ENCODE measurements around the gene LMO7.

Gene LMO7

DNA sequence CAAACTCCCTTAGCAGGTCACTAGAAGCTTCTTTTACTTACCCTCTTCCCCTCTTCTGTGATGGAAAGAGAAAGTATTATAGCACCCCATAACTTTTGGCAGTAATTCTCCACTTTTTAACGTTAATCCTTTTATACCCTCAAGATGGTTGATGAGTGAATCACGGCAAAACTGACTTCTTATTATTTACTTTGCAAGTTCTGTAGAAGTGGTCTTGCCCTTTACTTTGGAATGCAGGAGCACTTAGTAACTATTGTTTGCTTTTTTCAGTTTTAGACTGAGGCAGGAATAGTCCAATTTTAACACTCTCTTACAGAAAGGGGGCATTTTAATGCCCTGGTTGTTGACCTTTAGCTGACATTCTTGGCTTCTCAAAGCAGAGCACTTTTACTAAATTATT, 260.1 kb downstream of the LMO7 start:
- H3K27ac ChIP-seq (ENCODE audit: low read depth, low read length) = no peak overlapping the region
- no peaks in the 10 kb centered on the region for H3K27me3 ChIP-seq (ENCODE audit: control insufficient read depth in 1 of 2, insufficient read depth in 2 of 2, low read length in 2 of 2)
- H3K4me3 ChIP-seq (ENCODE audit: low read depth in 1 of 2, low read length in 2 of 2) = no peak overlapping the region
- no peak overlapping the region for H3K9ac ChIP-seq (ENCODE audit: low read depth in 1 of 2, low read length in 2 of 2)
- no peaks in the 10 kb centered on the region for H3K36me3 ChIP-seq (ENCODE audit: control insufficient read depth in 1 of 2, insufficient read depth in 2 of 2, low read length in 2 of 2)
- no peaks in the 10 kb centered on the region for H3K9me3 ChIP-seq (ENCODE audit: control insufficient read depth in 1 of 2, low read length in 2 of 2)
- H3K4me1 ChIP-seq (ENCODE audit: control insufficient read depth in 1 of 2, insufficient read depth in 2 of 2, low read length in 2 of 2) = no peaks in the 10 kb centered on the region

DNA sequence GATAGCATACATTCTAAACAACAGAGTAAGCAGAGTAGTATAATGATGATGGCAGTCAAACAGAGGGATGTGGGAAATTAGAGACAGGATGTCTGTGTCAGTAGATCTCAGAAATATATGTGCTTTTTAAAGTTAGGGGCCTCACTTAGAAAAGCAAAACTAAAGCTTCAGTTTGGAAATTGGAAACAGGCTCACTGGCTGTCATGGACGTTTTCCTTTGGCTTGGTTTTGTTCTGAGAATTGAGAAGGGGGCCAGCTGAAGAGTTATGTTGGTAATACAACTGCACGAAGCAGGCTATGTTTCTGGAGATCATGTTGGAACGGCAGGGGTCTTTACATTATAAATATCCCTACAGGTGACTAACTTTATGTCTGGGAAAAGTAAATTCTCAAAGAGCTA, 261.3 kb downstream of the LMO7 start:
- no peaks in the 10 kb centered on the region for H3K4me1 ChIP-seq (ENCODE audit: control insufficient read depth in 1 of 2, insufficient read depth in 2 of 2, low read length in 2 of 2)
- H3K36me3 ChIP-seq (ENCODE audit: control insufficient read depth in 1 of 2, insufficient read depth in 2 of 2, low read length in 2 of 2) = no peaks in the 10 kb centered on the region
- no peaks in the 10 kb centered on the region for H3K27me3 ChIP-seq (ENCODE audit: control insufficient read depth in 1 of 2, insufficient read depth in 2 of 2, low read length in 2 of 2)
- no peak overlapping the region for H3K27ac ChIP-seq (ENCODE audit: low read depth, low read length)
- no peak overlapping the region for H3K4me3 ChIP-seq (ENCODE audit: low read depth in 1 of 2, low read length in 2 of 2)
- H3K9me3 ChIP-seq (ENCODE audit: control insufficient read depth in 1 of 2, low read length in 2 of 2) = no peaks in the 10 kb centered on the region
- H3K9ac ChIP-seq (ENCODE audit: low read depth in 1 of 2, low read length in 2 of 2) = no peak overlapping the region

- no peaks in the 10 kb centered on the region for H3K4me1 ChIP-seq (ENCODE audit: control insufficient read depth in 1 of 2, insufficient read depth in 2 of 2, low read length in 2 of 2)
- no peaks in the 10 kb centered on the region for H3K9me3 ChIP-seq (ENCODE audit: control insufficient read depth in 1 of 2, low read length in 2 of 2)
Observed at GRCh38 chr13:75901501-75901900, 265.4 kb downstream of the LMO7 start.

GRCh38 chr13:75902166-75903104, 266.3 kb downstream of the LMO7 start:
- Histone ChIP-seq H3K4me1 (ENCODE audit: control insufficient read depth in 1 of 2, insufficient read depth in 2 of 2, low read length in 2 of 2) (no peaks in the 10 kb centered on the region), H3K36me3 (ENCODE audit: control insufficient read depth in 1 of 2, insufficient read depth in 2 of 2, low read length in 2 of 2) (no peaks in the 10 kb centered on the region), H3K4me3 (ENCODE audit: low read depth in 1 of 2, low read length in 2 of 2) (no peak overlapping the region), H3K27me3 (ENCODE audit: control insufficient read depth in 1 of 2, insufficient read depth in 2 of 2, low read length in 2 of 2) (no peaks in the 10 kb centered on the region), H3K9me3 (ENCODE audit: control insufficient read depth in 1 of 2, low read length in 2 of 2) (no peaks in the 10 kb centered on the region), H3K27ac (ENCODE audit: low read depth, low read length) (no peak overlapping the region), H3K9ac (ENCODE audit: low read depth in 1 of 2, low read length in 2 of 2) (no peak overlapping the region)

More at GRCh38 chr13:75901501-75901900, 265.4 kb downstream of the LMO7 start:
- no peaks in the 10 kb centered on the region for H3K27me3 ChIP-seq (ENCODE audit: control insufficient read depth in 1 of 2, insufficient read depth in 2 of 2, low read length in 2 of 2)
- no peak overlapping the region for H3K4me3 ChIP-seq (ENCODE audit: low read depth in 1 of 2, low read length in 2 of 2)
- H3K27ac ChIP-seq (ENCODE audit: low read depth, low read length) = no peak overlapping the region
- H3K36me3 ChIP-seq (ENCODE audit: control insufficient read depth in 1 of 2, insufficient read depth in 2 of 2, low read length in 2 of 2) = no peaks in the 10 kb centered on the region
- H3K9ac ChIP-seq (ENCODE audit: low read depth in 1 of 2, low read length in 2 of 2) = no peak overlapping the region

DNA sequence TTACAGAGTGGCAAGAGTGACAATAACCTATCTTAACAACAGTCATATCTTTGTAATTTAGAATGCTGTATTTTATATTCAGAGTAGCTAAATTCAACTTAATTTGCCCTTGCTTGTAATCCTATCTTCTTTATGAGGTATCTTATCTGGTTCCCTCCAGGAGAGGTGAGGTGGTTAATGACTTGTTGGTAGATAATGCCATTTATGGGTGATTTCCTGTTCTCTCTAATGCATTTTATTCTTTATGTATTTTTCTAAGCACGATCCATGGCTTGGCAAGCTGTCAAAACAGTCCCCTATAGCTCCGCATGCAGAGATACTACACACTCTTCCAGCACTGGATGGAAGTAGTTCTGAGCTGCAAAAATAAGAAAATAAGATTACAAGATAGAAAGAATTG, 267.9 kb downstream of the LMO7 start:
- Histone ChIP-seq H3K4me1 (ENCODE audit: control insufficient read depth in 1 of 2, insufficient read depth in 2 of 2, low read length in 2 of 2) (no peaks in the 10 kb centered on the region), H3K36me3 (ENCODE audit: control insufficient read depth in 1 of 2, insufficient read depth in 2 of 2, low read length in 2 of 2) (no peaks in the 10 kb centered on the region), H3K9me3 (ENCODE audit: control insufficient read depth in 1 of 2, low read length in 2 of 2) (no peaks in the 10 kb centered on the region), H3K27me3 (ENCODE audit: control insufficient read depth in 1 of 2, insufficient read depth in 2 of 2, low read length in 2 of 2) (no peaks in the 10 kb centered on the region), H3K9ac (ENCODE audit: low read depth in 1 of 2, low read length in 2 of 2) (no peak overlapping the region), H3K27ac (ENCODE audit: low read depth, low read length) (no peak overlapping the region), H3K4me3 (ENCODE audit: low read depth in 1 of 2, low read length in 2 of 2) (no peak overlapping the region)

DNA sequence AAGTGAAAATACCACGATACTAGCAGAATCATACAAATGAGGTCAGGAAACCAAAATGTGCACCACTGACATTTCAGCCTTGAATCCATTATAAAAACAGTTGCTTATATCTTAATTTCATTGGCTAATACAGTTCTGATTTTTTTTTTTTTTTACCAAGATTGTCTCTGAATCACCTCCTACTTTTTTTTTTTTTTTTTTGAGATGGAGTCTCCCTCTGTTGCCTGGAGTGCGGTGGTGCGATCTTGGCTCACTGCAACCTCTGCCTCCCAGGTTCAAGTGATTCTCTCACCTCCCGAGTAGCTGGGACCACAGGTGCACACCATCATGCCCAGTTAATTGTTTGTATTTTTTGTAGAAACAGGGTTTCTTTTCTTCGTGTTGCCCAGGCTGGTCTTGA, 270.2 kb downstream of the LMO7 start:
- no peak overlapping the region for H3K27ac ChIP-seq (ENCODE audit: low read depth, low read length)
- no peak overlapping the region for H3K4me3 ChIP-seq (ENCODE audit: low read depth in 1 of 2, low read length in 2 of 2)
- no peak overlapping the region for H3K9ac ChIP-seq (ENCODE audit: low read depth in 1 of 2, low read length in 2 of 2)
- no peaks in the 10 kb centered on the region for H3K27me3 ChIP-seq (ENCODE audit: control insufficient read depth in 1 of 2, insufficient read depth in 2 of 2, low read length in 2 of 2)
- H3K36me3 ChIP-seq (ENCODE audit: control insufficient read depth in 1 of 2, insufficient read depth in 2 of 2, low read length in 2 of 2) = no peaks in the 10 kb centered on the region
- H3K4me1 ChIP-seq (ENCODE audit: control insufficient read depth in 1 of 2, insufficient read depth in 2 of 2, low read length in 2 of 2) = no peaks in the 10 kb centered on the region
- no peaks in the 10 kb centered on the region for H3K9me3 ChIP-seq (ENCODE audit: control insufficient read depth in 1 of 2, low read length in 2 of 2)

DNA sequence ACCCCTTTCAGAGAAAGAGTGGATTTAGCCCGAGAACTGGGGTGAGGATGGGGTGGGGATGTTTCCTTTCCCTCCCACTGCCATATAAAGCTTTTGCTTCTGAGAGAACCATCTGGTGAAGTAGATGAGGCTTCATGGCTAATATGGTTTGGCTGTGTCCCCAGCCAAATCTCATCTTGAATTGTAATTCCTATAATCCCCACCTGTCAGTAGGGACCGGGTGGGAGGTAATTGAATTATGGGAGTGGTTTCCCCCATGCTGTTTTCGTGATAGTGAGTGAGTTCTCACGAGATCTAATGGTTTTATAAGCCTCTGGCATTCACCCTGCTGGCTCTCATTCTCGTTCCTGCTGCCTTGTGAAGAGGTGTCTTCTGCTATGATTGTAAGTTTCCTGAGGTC, 270.9 kb downstream of the LMO7 start:
- no peaks in the 10 kb centered on the region for H3K36me3 ChIP-seq (ENCODE audit: control insufficient read depth in 1 of 2, insufficient read depth in 2 of 2, low read length in 2 of 2)
- H3K4me1 ChIP-seq (ENCODE audit: control insufficient read depth in 1 of 2, insufficient read depth in 2 of 2, low read length in 2 of 2) = no peaks in the 10 kb centered on the region
- no peak overlapping the region for H3K27ac ChIP-seq (ENCODE audit: low read depth, low read length)
- H3K9ac ChIP-seq (ENCODE audit: low read depth in 1 of 2, low read length in 2 of 2) = no peak overlapping the region
- no peak overlapping the region for H3K4me3 ChIP-seq (ENCODE audit: low read depth in 1 of 2, low read length in 2 of 2)
- H3K9me3 ChIP-seq (ENCODE audit: control insufficient read depth in 1 of 2, low read length in 2 of 2) = no peaks in the 10 kb centered on the region
- H3K27me3 ChIP-seq (ENCODE audit: control insufficient read depth in 1 of 2, insufficient read depth in 2 of 2, low read length in 2 of 2) = no peaks in the 10 kb centered on the region

DNA sequence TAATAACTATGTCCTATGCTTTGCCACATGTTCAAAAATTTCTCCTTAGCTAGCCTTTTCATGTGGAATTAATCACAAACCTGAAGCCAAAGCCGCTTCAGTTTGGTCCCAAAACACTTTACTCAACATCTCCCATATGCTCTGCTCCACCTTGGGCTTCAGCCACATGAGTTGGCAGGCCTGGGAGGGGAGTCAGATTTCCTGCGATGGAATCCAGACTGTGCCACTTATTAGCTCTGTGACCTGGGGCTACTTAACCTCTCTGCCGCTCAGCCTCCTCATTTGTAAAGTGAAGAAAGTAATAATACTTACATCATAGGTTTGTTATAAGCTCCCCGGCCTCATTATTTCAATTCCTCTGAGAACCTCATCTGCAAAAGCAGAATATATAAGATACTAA, 272.0 kb downstream of the LMO7 start:
- Histone ChIP-seq H3K4me3 (ENCODE audit: low read depth in 1 of 2, low read length in 2 of 2) (no peak overlapping the region), H3K4me1 (ENCODE audit: control insufficient read depth in 1 of 2, insufficient read depth in 2 of 2, low read length in 2 of 2) (no peaks in the 10 kb centered on the region), H3K9ac (ENCODE audit: low read depth in 1 of 2, low read length in 2 of 2) (no peak overlapping the region), H3K9me3 (ENCODE audit: control insufficient read depth in 1 of 2, low read length in 2 of 2) (no peaks in the 10 kb centered on the region), H3K27ac (ENCODE audit: low read depth, low read length) (no peak overlapping the region), H3K27me3 (ENCODE audit: control insufficient read depth in 1 of 2, insufficient read depth in 2 of 2, low read length in 2 of 2) (no peaks in the 10 kb centered on the region), H3K36me3 (ENCODE audit: control insufficient read depth in 1 of 2, insufficient read depth in 2 of 2, low read length in 2 of 2) (no peaks in the 10 kb centered on the region)

Data from duodenal mucosa (tissue), 2 donors.